K562 (cell line): ENCODE results near the gene ITGAV. TPM values are rescaled to one million over a fixed set of nuclear protein-coding genes. Genes with fewer than 3 reads are reported as not detected.

ENCODE experiments used
- ATAC-seq: fragments of 200-7000 bp; cut with Tn5 transposase; 3 replicates; pipeline ENCODE4 v1.9.1; 2020; ENCODE audit warnings: moderate library complexity
- BruUV-seq: library from RNA; stranded (reverse); fragments of 400-500 nt; replicated peaks from 2 replicates; lab custom pipeline; 2021; lab: Mats Ljungman, UMichigan
- CTCF ChIA-PET: fragments of 300-600 bp; formaldehyde crosslinking; extraction: SDS; loops from one replicate; lab custom pipeline; 2021; ENCODE audit warnings: low intra/inter-chr PET ratio; lab: Yijun Ruan, JAX
- POLR2A ChIA-PET: fragments of 300-600, 350-650 bp; sonication (Branson Sonifier 250); formaldehyde crosslinking; extraction: SDS; loops from one replicate; lab custom pipeline; 2021; ENCODE audit warnings: antibody characterized with exemption, inconsistent platforms; lab: Yijun Ruan, JAX
- DNase-seq, 4 experiments: peaks; one replicate each; pipeline versions ENCODE4 v3.0.0 to v3.0.0-alpha.2; 2011 to 2018; ENCODE audit warnings: low spot score in 3 of 4, mixed read lengths in 3 of 4; ENCODE audit errors: extremely low read depth in 1 of 4
- FAIRE-seq: peaks from 2 replicates; lab custom pipeline; 2011; peaks lifted over from hg19 to GRCh38; lab: Jason Lieb, UNC
- H2AFZ ChIP-seq: 2 replicates; pipeline ENCODE4 v1.6.0; 2011; ENCODE audit warnings: low read depth, low read length, control low read depth, inconsistent platforms
- H3K27ac ChIP-seq: fragments of 200-600 bp; 3 replicates; pipeline ENCODE4 v1.8.0; 2011; ENCODE audit warnings: low read depth, mild to moderate bottlenecking, control low read depth, inconsistent platforms, low read length, moderate library complexity, mixed read lengths; ENCODE audit errors: extremely low read depth
- H3K27me3 ChIP-seq, 2 experiments: fragments of 300-600 bp in 1 of 2; 2 replicates in 1 of 2; 3 replicates in 1 of 2; pipeline versions ENCODE4 v1.6.0 to v1.8.0; 2011; ENCODE audit warnings: inconsistent platforms in 2 of 2, low read length in 2 of 2, mild to moderate bottlenecking in 1 of 2, mixed read lengths in 1 of 2, moderate library complexity in 1 of 2; ENCODE audit not compliant: control insufficient read depth in 2 of 2, insufficient read depth in 2 of 2
- H3K36me3 ChIP-seq: fragments of 300-600 bp; 3 replicates; pipeline ENCODE4 v1.8.0; 2011; ENCODE audit warnings: mild to moderate bottlenecking, low read length, inconsistent platforms; ENCODE audit not compliant: control insufficient read depth, insufficient read depth
- H3K4me1 ChIP-seq, 2 experiments: fragments of 200-600 bp in 1 of 2; replicated peaks in 1 of 2; 2 replicates in 1 of 2; 3 replicates in 1 of 2; pipeline versions ENCODE4 v1.5.1 to v1.8.0; 2011; ENCODE audit warnings: inconsistent platforms in 2 of 2, low read length in 2 of 2, mild to moderate bottlenecking in 1 of 2, mixed read lengths in 1 of 2, moderate library complexity in 1 of 2; ENCODE audit not compliant: control insufficient read depth in 2 of 2, insufficient read depth in 2 of 2
- H3K4me2 ChIP-seq: 2 replicates; pipeline ENCODE4 v1.6.1; 2011; ENCODE audit warnings: low read length, control low read depth, inconsistent platforms, mixed read lengths; ENCODE audit not compliant: insufficient read depth
- H3K4me3 ChIP-seq: fragments of 200-600 bp; sonication (generic), shearing (Covaris generic); 2 replicates; pipeline ENCODE4 v1.5.1; 2016; ENCODE audit warnings: control low read depth, inconsistent platforms
- H3K79me2 ChIP-seq: fragments of 200-600 bp; 3 replicates; pipeline ENCODE4 v1.8.0; 2011; ENCODE audit warnings: low read length, inconsistent platforms; ENCODE audit not compliant: control insufficient read depth, insufficient read depth
- H3K9ac ChIP-seq, 2 experiments: 2 replicates each; pipeline versions ENCODE4 v1.6.0 to v1.6.1; 2011; ENCODE audit warnings: low read depth in 2 of 2, low read length in 2 of 2, control low read depth in 1 of 2, inconsistent platforms in 1 of 2, mild to moderate bottlenecking in 1 of 2, mixed read lengths in 1 of 2; ENCODE audit not compliant: insufficient read depth in 1 of 2
- H3K9me1 ChIP-seq: one replicate; pipeline ENCODE4 v1.6.0; 2011; ENCODE audit warnings: inconsistent platforms, mild to moderate bottlenecking, low read length, moderate library complexity; ENCODE audit not compliant: control insufficient read depth, insufficient read depth
- H3K9me3 ChIP-seq: replicated peaks from 2 replicates; pipeline ENCODE4 v1.5.1; 2011; ENCODE audit warnings: low read depth, low read length, inconsistent platforms; ENCODE audit not compliant: control insufficient read depth, insufficient read depth
- H4K20me1 ChIP-seq: replicated peaks from 2 replicates; pipeline ENCODE4 v1.6.1; 2011; ENCODE audit warnings: low read length, inconsistent platforms, mixed read lengths; ENCODE audit not compliant: control insufficient read depth, insufficient read depth
- BRCA1 ChIP-seq, 2 experiments: fragments of 450-650 bp in 1 of 2; sonication (generic) in 1 of 2; formaldehyde crosslinking in 1 of 2; IDR thresholded peaks; 2 replicates each; pipeline versions ENCODE4 v1.5.0 to v1.6.1; 2017 to 2020; ENCODE audit warnings: mild to moderate bottlenecking in 1 of 2, missing genetic modification reagents in 1 of 2
- CBFA2T3 ChIP-seq: fragments of 450-650 bp; IDR thresholded peaks from 2 replicates; pipeline ENCODE4 v1.6.1; 2017
- CBFB ChIP-seq: sonication (generic); formaldehyde crosslinking; IDR thresholded peaks from 2 replicates; pipeline ENCODE4 v1.4.0; 2020; ENCODE audit warnings: mild to moderate bottlenecking, missing genetic modification reagents
- CCAR2 ChIP-seq: fragments of 200-400 bp; formaldehyde crosslinking; IDR thresholded peaks from 2 replicates; pipeline ENCODE4 v1.6.1; 2017; ENCODE audit warnings: mild to moderate bottlenecking, low read depth, low read length
- CREB3 ChIP-seq: fragments of 450-650 bp; conservative IDR thresholded peaks from 2 replicates; pipeline ENCODE4 v1.6.1; 2016; ENCODE audit warnings: missing genetic modification characterization, low read depth, mild to moderate bottlenecking, missing compliant biosample characterization, moderate library complexity
- KLF10 ChIP-seq: fragments of 250-450 bp; sonication (Bioruptor Pico); IDR thresholded peaks from 2 replicates; pipeline ENCODE4 v1.6.1; 2021; ENCODE audit warnings: matching md5 sums
- NELFE ChIP-seq: IDR thresholded peaks from 2 replicates; pipeline ENCODE4 v1.6.1; 2011; ENCODE audit warnings: mild to moderate bottlenecking; ENCODE audit not compliant: insufficient read depth, insufficient read length
- NKRF ChIP-seq: fragments of 450-650 bp; IDR thresholded peaks from 2 replicates; pipeline ENCODE4 v1.6.1; 2016; ENCODE audit warnings: borderline replicate concordance
- RBM34 ChIP-seq: fragments of 200-400 bp; formaldehyde crosslinking; IDR thresholded peaks from 2 replicates; pipeline ENCODE4 v1.6.1; 2018; ENCODE audit warnings: low read length, borderline replicate concordance; ENCODE audit not compliant: insufficient read depth
- RUNX1 ChIP-seq: sonication (generic); IDR thresholded peaks from 2 replicates; pipeline ENCODE4 v1.6.1; 2016; ENCODE audit warnings: antibody characterized with exemption, low read depth
- TAL1 ChIP-seq: fragments of 450-650 bp; IDR thresholded peaks from 2 replicates; pipeline ENCODE4 v1.6.1; 2016; ENCODE audit warnings: mild to moderate bottlenecking
- TCFL5 ChIP-seq: fragments of 250-450 bp; sonication (Bioruptor Pico); conservative IDR thresholded peaks from 2 replicates; pipeline ENCODE4 v1.6.1; 2021; ENCODE audit warnings: mild to moderate bottlenecking, moderate library complexity, matching md5 sums
- TSC22D4 ChIP-seq: fragments of 450-650 bp; IDR thresholded peaks from 2 replicates; pipeline ENCODE4 v1.6.1; 2016; ENCODE audit warnings: missing genetic modification characterization, missing biosample characterization, control low read depth
- ZNF431 ChIP-seq: sonication (generic); formaldehyde crosslinking; IDR thresholded peaks from 2 replicates; pipeline ENCODE4 v1.8.0; 2022; ENCODE audit warnings: mild to moderate bottlenecking, missing genetic modification reagents
- ZNF609 ChIP-seq: sonication (generic); formaldehyde crosslinking; IDR thresholded peaks from 2 replicates; pipeline ENCODE4 v1.8.1; 2023; ENCODE audit warnings: missing genetic modification reagents, mild to moderate bottlenecking, borderline replicate concordance
- WGBS: fragments of 100-300 bp; shearing (Covaris generic); methylation state at CpG from one replicate; pipeline ENCODE4 v1.1.6; 2016; ENCODE audit warnings: low coverage, mixed read lengths; ENCODE audit not compliant: insufficient coverage; ENCODE audit errors: missing lambda C conversion rate; 5-methylcytosine and 5-hydroxymethylcytosine counted together
- in situ Hi-C: fragments of 300-500 bp; cut with MboI; formaldehyde crosslinking; loops from 4 replicates; pipeline ENCODE4 v1.15.0; 2018; ENCODE audit warnings: inconsistent platforms, mixed read lengths
- intact Hi-C: fragments of 100-400 bp; cut with micrococcal nuclease; formaldehyde crosslinking; loops from 2 replicates; pipeline ENCODE4 v1.14.2; 2022
- polyA plus RNA-seq, 8 experiments: library from polyadenylated mRNA; depleted of rRNA in 4 of 8; stranded (reverse) in 5 of 8; unstranded in 3 of 8; fragments of >200 nt; fragmentation: Nextera tagmentation in 2 of 8; fragmentation: Illumina TruSeq in 1 of 8; extraction: Ambion mirVana in 2 of 8; extraction: Trizol in 1 of 8; gene quantifications; 2 replicates each; pipeline versions ENCODE4 v1.2.1 to v1.2.3, GENCODE V29; 2011 to 2014; ENCODE audit warnings: inconsistent platforms in 1 of 8, missing spikeins in 1 of 8
- total RNA-seq, 7 experiments: library from RNA; depleted of rRNA in 6 of 7; stranded (reverse); fragments of >200 nt in 6 of 7; fragmentation: Illumina TruSeq in 2 of 7; extraction: Trizol in 2 of 7; gene quantifications; 2 replicates each; pipeline versions ENCODE4 v1.2.1 to v1.2.3, GENCODE V29; 2011 to 2021; ENCODE audit warnings: low replicate concordance in 1 of 7

The ITGAV gene
- total and polyA plus RNA-seq, 9 of the 15 experiments (the other 6 are each of a cell fraction or from before 2014, with no cell fraction given), result 3.7 to 17.7 (median 10.7) TPM

GRCh38 chr2:186607660-186608324 lies 17.9 kb downstream of the ITGAV start:
- intact Hi-C loops (no loop called here), in situ Hi-C loops (no loop called here)
- H4K20me1 ChIP-seq, result no peaks in the 10 kb centered on the region
- H3K27ac ChIP-seq, result no peak overlapping the region
- WGBS, result 67% methylated on average over 6 of the region's 6 CpGs
- H3K4me2 ChIP-seq, result no peak overlapping the region
- no peaks in the 10 kb centered on the region for H3K9me3 ChIP-seq
- ChIA-PET CTCF (no interaction called here), POLR2A (interaction anchor here (1.1 to 3.1 kb wide), 3 partner anchors 9 to 119 kb away, joined by 3 to 20 read pairs (median 4); no protein-coding TSS in a partner anchor)
- ATAC-seq (peak; percentile 11; the same call in 2 of the 3 replicates), FAIRE-seq (no peak), DNase-seq (no peak)
- peaks cover 0 to 6% of the 10 kb centered on the region in 2 experiments; a peak in 4 of 5 replicates for H3K4me1 ChIP-seq
- peaks cover 10% of the 10 kb centered on the region; the same call in 2 of the 3 replicates for H3K36me3 ChIP-seq
- no peak overlapping the region for H3K9ac ChIP-seq
- no peaks in the 10 kb centered on the region for H3K27me3 ChIP-seq
- no peak overlapping the region for H2AFZ ChIP-seq
- no peak overlapping the region for H3K4me3 ChIP-seq
- BruUV-seq, result no TSS peak
- H3K79me2 ChIP-seq, result no peaks in the 10 kb centered on the region
- H3K9me1 ChIP-seq, result no peaks in the 10 kb centered on the region
- no peak for TF ChIP-seq CBFA2T3
- TF ChIP-seq KLF10 (CRISPR knock-in tag), result no peak
- TF ChIP-seq CCAR2, result no peak
- no peak for TF ChIP-seq NKRF
- no peak for TF ChIP-seq ZNF609 (CRISPR knock-in tag)
- no peak for TF ChIP-seq NELFE
- TF ChIP-seq BRCA1 (IDR thresholded peaks at IDR 0.05), result no peak
- no peak for TF ChIP-seq BRCA1 (CRISPR knock-in tag; IDR thresholded peaks at IDR 0.05)
- TF ChIP-seq TAL1, result no peak
- TF ChIP-seq TSC22D4 (tag), result no peak
- no peak for TF ChIP-seq RUNX1
- no peak for TF ChIP-seq TCFL5 (CRISPR knock-in tag)
- no peak for TF ChIP-seq RBM34
- TF ChIP-seq ZNF431 (CRISPR knock-in tag), result no peak
- no peak for TF ChIP-seq CBFB (CRISPR knock-in tag)
- no peak for TF ChIP-seq CREB3
